Tibial nerve (tissue), 4 donors: ENCODE measurements around the gene METAP1D. TPM values are rescaled to one million over a fixed set of nuclear protein-coding genes. Genes with fewer than 3 reads are reported as not detected.

Experiments
- DNase-seq, 2 donors: peaks; one replicate each; pipeline ENCODE4 v3.0.0-alpha.2; 2019; ENCODE audit warnings: low spot score in 2 of 2
- H3K27ac ChIP-seq, 4 donors: fragments of 200-600 bp; sonication (generic) in 3 of 4; one replicate each; pipeline ENCODE4 v1.5.1; 2017 to 2019; ENCODE audit warnings: mild to moderate bottlenecking in 1 of 4
- H3K27me3 ChIP-seq, 2 donors: fragments of 200-600 bp; sonication (generic) in 1 of 2; one replicate each; pipeline versions ENCODE4 v1.5.1 to v1.6.0; 2017 to 2019
- H3K36me3 ChIP-seq, 3 donors: fragments of 200-600 bp; sonication (generic); one replicate each; pipeline ENCODE4 v1.5.1; 2018 to 2019
- H3K4me1 ChIP-seq, 4 donors: fragments of 200-600 bp; sonication (generic) in 3 of 4; one replicate each; pipeline ENCODE4 v1.5.1; 2017 to 2019
- H3K4me3 ChIP-seq, 4 donors: fragments of 200-600 bp; sonication (generic) in 3 of 4; one replicate each; pipeline ENCODE4 v1.5.1; 2017 to 2019; ENCODE audit warnings: mild to moderate bottlenecking in 1 of 4, moderate library complexity in 1 of 4
- H3K9me3 ChIP-seq, 4 donors: fragments of 200-600 bp; sonication (generic) in 3 of 4; one replicate each; pipeline ENCODE4 v1.5.1; 2017 to 2019
- CTCF ChIP-seq, 5 experiments: fragments of 200-600 bp in 3 of 5; fragments of 450-650 bp in 2 of 5; sonication (generic) in 3 of 5; IDR thresholded peaks; one replicate each; pipeline ENCODE4 v1.5.1; 2016 to 2019; ENCODE audit warnings: antibody characterized with exemption in 5 of 5, mild to moderate bottlenecking in 3 of 5, moderate library complexity in 2 of 5
- EP300 ChIP-seq, 2 donors: sonication (generic); formaldehyde crosslinking; IDR thresholded peaks; one replicate each; pipeline ENCODE4 v1.6.1; 2017; ENCODE audit warnings: antibody characterized with exemption in 2 of 2, mild to moderate bottlenecking in 1 of 2
- POLR2A ChIP-seq, 2 donors: fragments of 450-650 bp; IDR thresholded peaks; one replicate each; pipeline ENCODE4 v1.6.1; 2017; ENCODE audit warnings: antibody characterized with exemption in 2 of 2, mild to moderate bottlenecking in 2 of 2, moderate library complexity in 2 of 2
- WGBS, 2 donors: methylation state at CpG; one replicate each; pipeline ENCODE4 v1.1.5; 2018; 5-methylcytosine and 5-hydroxymethylcytosine counted together
- total RNA-seq, 4 donors: library from RNA; depleted of rRNA; stranded (reverse); fragments of >200 nt; gene quantifications; one replicate each; pipeline ENCODE4 v1.1.0, GENCODE V29; 2016

METAP1D gene
- total RNA-seq, 4 donors from 2014 or later, result 9.4 to 28.4 (median 14.7) TPM

GRCh38 chr2:172038121-172038520, 38.4 kb downstream of the METAP1D start:
- 62 to 73% methylated on average over 3 of the region's 3 CpGs for WGBS, 2 donors
- H3K9me3 ChIP-seq, result no peaks in the 10 kb centered on the region

GRCh38 chr2:172038604-172039003, 38.9 kb downstream of the METAP1D start:
- no peaks in the 10 kb centered on the region for H3K9me3 ChIP-seq
- H3K27ac ChIP-seq, result no peak overlapping the region
- DNase-seq, result no peak
- WGBS, 2 donors, result 70 to 78% methylated on average over 2 of the region's 2 CpGs
- TF ChIP-seq CTCF (IDR thresholded peaks at IDR 0.05) (no peak), POLR2A (IDR thresholded peaks at IDR 0.05) (no peak), EP300 (IDR thresholded peaks at IDR 0.05) (no peak)
- H3K4me3 ChIP-seq, result no peak overlapping the region
- no peaks in the 10 kb centered on the region for H3K4me1 ChIP-seq
- no peaks in the 10 kb centered on the region for H3K36me3 ChIP-seq
- no peaks in the 10 kb centered on the region for H3K27me3 ChIP-seq

More at GRCh38 chr2:172038121-172038520, 38.4 kb downstream of the METAP1D start:
- no peaks in the 10 kb centered on the region for H3K27me3 ChIP-seq
- TF ChIP-seq POLR2A (IDR thresholded peaks at IDR 0.05), result no peak
- TF ChIP-seq CTCF (IDR thresholded peaks at IDR 0.05), result no peak
- no peak for TF ChIP-seq EP300 (IDR thresholded peaks at IDR 0.05)
- H3K4me1 ChIP-seq, result no peaks in the 10 kb centered on the region
- H3K4me3 ChIP-seq, result no peak overlapping the region
- H3K36me3 ChIP-seq, result no peaks in the 10 kb centered on the region
- DNase-seq, result no peak
- no peak overlapping the region for H3K27ac ChIP-seq

GRCh38 chr2:172039011-172039704, 39.4 kb downstream of the METAP1D start:
- TF ChIP-seq EP300 (IDR thresholded peaks at IDR 0.05), result no peak
- no peak for TF ChIP-seq POLR2A (IDR thresholded peaks at IDR 0.05)
- Histone ChIP-seq H3K27ac (no peak overlapping the region), H3K9me3 (no peaks in the 10 kb centered on the region), H3K4me3 (no peak overlapping the region), H3K36me3 (no peaks in the 10 kb centered on the region), H3K27me3 (no peaks in the 10 kb centered on the region), H3K4me1 (no peaks in the 10 kb centered on the region)
- 63% methylated on average over 3 of the region's 3 CpGs for WGBS, 2 donors
- DNase-seq, result no peak

GRCh38 chr2:172040311-172040710, 40.6 kb downstream of the METAP1D start:
- H3K27me3 ChIP-seq, result no peaks in the 10 kb centered on the region
- no peak overlapping the region for H3K4me3 ChIP-seq
- no peak for DNase-seq
- no peak overlapping the region for H3K27ac ChIP-seq
- no peak for TF ChIP-seq CTCF (IDR thresholded peaks at IDR 0.05)
- TF ChIP-seq POLR2A (IDR thresholded peaks at IDR 0.05), result no peak
- no peak for TF ChIP-seq EP300 (IDR thresholded peaks at IDR 0.05)
- H3K36me3 ChIP-seq, result no peaks in the 10 kb centered on the region
- H3K4me1 ChIP-seq, result no peaks in the 10 kb centered on the region
- H3K9me3 ChIP-seq, result no peaks in the 10 kb centered on the region
- 74 to 77% methylated on average over 6 of the region's 6 CpGs for WGBS, 2 donors

GRCh38 chr2:172046080-172046678, 46.4 kb downstream of the METAP1D start:
- DNase-seq, result no peak
- WGBS, 2 donors, result 65 to 73% methylated on average over 1 of the region's 1 CpG
- Histone ChIP-seq H3K36me3 (no peaks in the 10 kb centered on the region), H3K4me3 (no peak overlapping the region), H3K27me3 (no peaks in the 10 kb centered on the region), H3K4me1 (peaks cover 0 to 15% (median 0%) of the 10 kb centered on the region in 4 donors), H3K9me3 (no peaks in the 10 kb centered on the region), H3K27ac (no peak overlapping the region)
- TF ChIP-seq POLR2A (IDR thresholded peaks at IDR 0.05) (no peak), EP300 (IDR thresholded peaks at IDR 0.05) (no peak), CTCF (IDR thresholded peaks at IDR 0.05) (no peak)
